Stomach (tissue), 4 donors: ENCODE results near the gene ATXN7L2.

Experiments used
- POLR2A ChIP-seq, 4 donors: fragments of 450-650 bp; IDR thresholded peaks; one replicate each; pipeline ENCODE4 v1.6.1; 2016; ENCODE audit warnings: antibody characterized with exemption in 4 of 4, control low read depth in 2 of 4, mild to moderate bottlenecking in 1 of 4, moderate library complexity in 1 of 4
- TF ChIP-seq, protein P1 (sequence below), 7 experiments: fragments of 450-650 bp in 4 of 7; fragments of 200-600 bp in 3 of 7; sonication (generic) in 3 of 7; IDR thresholded peaks; one replicate each; pipeline ENCODE4 v1.5.1; 2016 to 2019; ENCODE audit warnings: antibody characterized with exemption in 7 of 7, control low read depth in 2 of 7, mild to moderate bottlenecking in 1 of 7

DNA sequence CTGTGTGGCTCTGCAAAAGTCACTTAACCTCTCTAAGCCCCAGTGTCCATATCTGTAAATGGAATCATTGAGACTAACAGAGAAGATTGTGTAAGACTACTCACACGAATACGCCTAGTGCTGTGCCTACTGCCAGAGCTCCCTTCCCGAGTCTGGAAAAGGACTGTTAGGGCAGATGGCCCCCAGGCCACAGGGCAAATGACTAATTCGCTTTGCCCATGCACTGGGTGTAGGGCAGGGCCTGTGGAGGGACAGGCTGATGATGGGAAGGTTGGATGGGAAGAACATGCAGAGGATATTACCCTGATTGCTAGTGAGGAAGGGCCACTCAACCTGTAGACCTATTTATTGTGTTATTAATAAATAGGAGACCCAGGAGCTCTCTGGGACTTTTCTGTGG, 51.8 kb downstream of the ATXN7L2 start:
- no peak for TF ChIP-seq POLR2A (IDR thresholded peaks at IDR 0.05)
- TF ChIP-seq, protein P1, sequence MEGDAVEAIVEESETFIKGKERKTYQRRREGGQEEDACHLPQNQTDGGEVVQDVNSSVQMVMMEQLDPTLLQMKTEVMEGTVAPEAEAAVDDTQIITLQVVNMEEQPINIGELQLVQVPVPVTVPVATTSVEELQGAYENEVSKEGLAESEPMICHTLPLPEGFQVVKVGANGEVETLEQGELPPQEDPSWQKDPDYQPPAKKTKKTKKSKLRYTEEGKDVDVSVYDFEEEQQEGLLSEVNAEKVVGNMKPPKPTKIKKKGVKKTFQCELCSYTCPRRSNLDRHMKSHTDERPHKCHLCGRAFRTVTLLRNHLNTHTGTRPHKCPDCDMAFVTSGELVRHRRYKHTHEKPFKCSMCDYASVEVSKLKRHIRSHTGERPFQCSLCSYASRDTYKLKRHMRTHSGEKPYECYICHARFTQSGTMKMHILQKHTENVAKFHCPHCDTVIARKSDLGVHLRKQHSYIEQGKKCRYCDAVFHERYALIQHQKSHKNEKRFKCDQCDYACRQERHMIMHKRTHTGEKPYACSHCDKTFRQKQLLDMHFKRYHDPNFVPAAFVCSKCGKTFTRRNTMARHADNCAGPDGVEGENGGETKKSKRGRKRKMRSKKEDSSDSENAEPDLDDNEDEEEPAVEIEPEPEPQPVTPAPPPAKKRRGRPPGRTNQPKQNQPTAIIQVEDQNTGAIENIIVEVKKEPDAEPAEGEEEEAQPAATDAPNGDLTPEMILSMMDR (IDR thresholded peaks at IDR 0.05): no peak
